Ishikawa (cell line): ENCODE data around the gene TRIM24.

ENCODE experiments used
- CEBPB ChIP-seq: IDR thresholded peaks from 2 replicates; pipeline ENCODE4 v1.6.1; 2012
- EGR1 ChIP-seq: IDR thresholded peaks from 2 replicates; pipeline ENCODE4 v1.6.1; 2012
- EP300 ChIP-seq: IDR thresholded peaks from 2 replicates; pipeline ENCODE4 v1.6.1; 2012; ENCODE audit warnings: borderline replicate concordance
- NFIC ChIP-seq: IDR thresholded peaks from 2 replicates; pipeline ENCODE4 v1.6.1; 2012
- RAD21 ChIP-seq: IDR thresholded peaks from 2 replicates; pipeline ENCODE4 v1.6.1; 2012; ENCODE audit warnings: low read depth
- TAF1 ChIP-seq: IDR thresholded peaks from 2 replicates; pipeline ENCODE4 v1.6.1; 2012; ENCODE audit warnings: low read depth, mild to moderate bottlenecking
- YY1 ChIP-seq: IDR thresholded peaks from 2 replicates; pipeline ENCODE4 v1.6.1; 2012; ENCODE audit warnings: low read depth
- ZBTB7A ChIP-seq: IDR thresholded peaks from 2 replicates; pipeline ENCODE4 v1.6.1; 2012; ENCODE audit warnings: low read depth
- TF ChIP-seq, protein P1 (sequence below): IDR thresholded peaks from 2 replicates; pipeline ENCODE4 v1.6.1; 2012
- TF ChIP-seq, protein P2 (sequence below): IDR thresholded peaks from 2 replicates; pipeline ENCODE4 v1.6.1; 2012
- TF ChIP-seq, protein P3 (sequence below): IDR thresholded peaks from 2 replicates; pipeline ENCODE4 v1.6.1; 2012; ENCODE audit warnings: low read depth, mild to moderate bottlenecking

DNA sequence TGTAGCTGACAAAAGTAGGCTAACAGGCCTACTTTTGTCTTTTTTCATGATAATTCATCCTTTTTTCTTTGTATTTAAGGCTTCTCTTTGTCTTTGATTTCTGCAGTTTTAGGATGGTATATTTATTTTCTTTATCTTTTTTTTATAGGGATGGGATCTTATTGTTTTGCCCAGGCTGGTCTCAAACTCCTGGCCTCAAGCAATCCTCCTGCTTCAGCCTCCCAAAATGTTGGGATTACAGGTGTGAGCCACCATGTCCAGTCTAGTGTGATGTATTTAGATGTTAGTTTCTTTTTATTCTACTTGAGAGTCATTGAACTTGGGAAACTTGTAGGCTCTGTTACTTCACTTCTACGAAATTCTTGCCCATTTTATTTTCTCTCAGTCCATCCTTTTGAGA lies 35.4 kb downstream of the TRIM24 start:
- TF ChIP-seq EP300, result no peak
- TF ChIP-seq EGR1, result no peak
- TF ChIP-seq, protein P1, sequence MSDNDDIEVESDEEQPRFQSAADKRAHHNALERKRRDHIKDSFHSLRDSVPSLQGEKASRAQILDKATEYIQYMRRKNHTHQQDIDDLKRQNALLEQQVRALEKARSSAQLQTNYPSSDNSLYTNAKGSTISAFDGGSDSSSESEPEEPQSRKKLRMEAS, result no peak
- TF ChIP-seq ZBTB7A, result no peak
- TF ChIP-seq CEBPB, result no peak
- no peak for TF ChIP-seq YY1
- TF ChIP-seq, protein P2, sequence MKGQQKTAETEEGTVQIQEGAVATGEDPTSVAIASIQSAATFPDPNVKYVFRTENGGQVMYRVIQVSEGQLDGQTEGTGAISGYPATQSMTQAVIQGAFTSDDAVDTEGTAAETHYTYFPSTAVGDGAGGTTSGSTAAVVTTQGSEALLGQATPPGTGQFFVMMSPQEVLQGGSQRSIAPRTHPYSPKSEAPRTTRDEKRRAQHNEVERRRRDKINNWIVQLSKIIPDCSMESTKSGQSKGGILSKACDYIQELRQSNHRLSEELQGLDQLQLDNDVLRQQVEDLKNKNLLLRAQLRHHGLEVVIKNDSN, result no peak
- TF ChIP-seq, protein P3, sequence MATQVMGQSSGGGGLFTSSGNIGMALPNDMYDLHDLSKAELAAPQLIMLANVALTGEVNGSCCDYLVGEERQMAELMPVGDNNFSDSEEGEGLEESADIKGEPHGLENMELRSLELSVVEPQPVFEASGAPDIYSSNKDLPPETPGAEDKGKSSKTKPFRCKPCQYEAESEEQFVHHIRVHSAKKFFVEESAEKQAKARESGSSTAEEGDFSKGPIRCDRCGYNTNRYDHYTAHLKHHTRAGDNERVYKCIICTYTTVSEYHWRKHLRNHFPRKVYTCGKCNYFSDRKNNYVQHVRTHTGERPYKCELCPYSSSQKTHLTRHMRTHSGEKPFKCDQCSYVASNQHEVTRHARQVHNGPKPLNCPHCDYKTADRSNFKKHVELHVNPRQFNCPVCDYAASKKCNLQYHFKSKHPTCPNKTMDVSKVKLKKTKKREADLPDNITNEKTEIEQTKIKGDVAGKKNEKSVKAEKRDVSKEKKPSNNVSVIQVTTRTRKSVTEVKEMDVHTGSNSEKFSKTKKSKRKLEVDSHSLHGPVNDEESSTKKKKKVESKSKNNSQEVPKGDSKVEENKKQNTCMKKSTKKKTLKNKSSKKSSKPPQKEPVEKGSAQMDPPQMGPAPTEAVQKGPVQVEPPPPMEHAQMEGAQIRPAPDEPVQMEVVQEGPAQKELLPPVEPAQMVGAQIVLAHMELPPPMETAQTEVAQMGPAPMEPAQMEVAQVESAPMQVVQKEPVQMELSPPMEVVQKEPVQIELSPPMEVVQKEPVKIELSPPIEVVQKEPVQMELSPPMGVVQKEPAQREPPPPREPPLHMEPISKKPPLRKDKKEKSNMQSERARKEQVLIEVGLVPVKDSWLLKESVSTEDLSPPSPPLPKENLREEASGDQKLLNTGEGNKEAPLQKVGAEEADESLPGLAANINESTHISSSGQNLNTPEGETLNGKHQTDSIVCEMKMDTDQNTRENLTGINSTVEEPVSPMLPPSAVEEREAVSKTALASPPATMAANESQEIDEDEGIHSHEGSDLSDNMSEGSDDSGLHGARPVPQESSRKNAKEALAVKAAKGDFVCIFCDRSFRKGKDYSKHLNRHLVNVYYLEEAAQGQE, result no peak
- TF ChIP-seq NFIC, result no peak
- no peak for TF ChIP-seq TAF1
- no peak for TF ChIP-seq RAD21
